Spleen (tissue), 11 donors: ENCODE results near the gene CZIB. TPM values are rescaled to one million over a fixed set of nuclear protein-coding genes. Genes with fewer than 3 reads are reported as not detected.

Experiments used
- DNase-seq: peaks from one replicate; pipeline ENCODE4 v3.0.0-alpha.2; 2020
- H3K27ac ChIP-seq, 8 donors: fragments of 200-600 bp; sonication (generic) in 7 of 8; 1 replicate in 4 of 8; 2 replicates in 4 of 8; pipeline versions ENCODE4 v1.5.0 to v1.8.0; 2016 to 2021; ENCODE audit warnings: inconsistent platforms in 4 of 8, mild to moderate bottlenecking in 4 of 8, moderate library complexity in 1 of 8
- H3K27me3 ChIP-seq, 7 donors: fragments of 200-600 bp; sonication (generic) in 6 of 7; replicated peaks in 1 of 7; 1 replicate in 4 of 7; 2 replicates in 3 of 7; pipeline versions ENCODE4 v1.5.0 to v1.8.0; 2016 to 2021; ENCODE audit warnings: inconsistent platforms in 3 of 7, mild to moderate bottlenecking in 1 of 7
- H3K36me3 ChIP-seq, 6 donors: fragments of 200-600 bp; sonication (generic) in 5 of 6; 1 replicate in 4 of 6; 2 replicates in 2 of 6; pipeline versions ENCODE4 v1.5.0 to v1.8.0; 2016 to 2021; ENCODE audit warnings: inconsistent platforms in 2 of 6
- H3K4me1 ChIP-seq, 6 donors: fragments of 200-600 bp; sonication (generic) in 5 of 6; 1 replicate in 3 of 6; 2 replicates in 3 of 6; pipeline versions ENCODE4 v1.5.0 to v1.8.0; 2016 to 2021; ENCODE audit warnings: inconsistent platforms in 3 of 6
- H3K4me3 ChIP-seq, 8 donors: fragments of 200-600 bp; sonication (generic) in 7 of 8; 1 replicate in 4 of 8; 2 replicates in 4 of 8; pipeline versions ENCODE4 v1.5.0 to v1.8.0; 2016 to 2021; ENCODE audit warnings: inconsistent platforms in 4 of 8, mild to moderate bottlenecking in 4 of 8, moderate library complexity in 2 of 8
- H3K9me3 ChIP-seq, 8 donors: fragments of 200-600 bp; sonication (generic) in 7 of 8; 1 replicate in 4 of 8; 2 replicates in 4 of 8; pipeline versions ENCODE4 v1.5.0 to v1.8.0; 2016 to 2021; ENCODE audit warnings: inconsistent platforms in 4 of 8
- CTCF ChIP-seq, 11 experiments: fragments of 200-600 bp in 7 of 11; fragments of 450-650 bp in 4 of 11; sonication (generic) in 4 of 11; IDR thresholded peaks in 8 of 11; conservative IDR thresholded peaks in 3 of 11; 1 replicate in 7 of 11; 2 replicates in 4 of 11; pipeline versions ENCODE4 v1.4.0 to v1.8.0; 2016 to 2021; ENCODE audit warnings: antibody characterized with exemption in 11 of 11, inconsistent platforms in 4 of 11, mild to moderate bottlenecking in 1 of 11
- POLR2A ChIP-seq, 3 donors: fragments of 450-650 bp; IDR thresholded peaks; one replicate each; pipeline ENCODE4 v1.5.1; 2017; ENCODE audit warnings: antibody characterized with exemption in 3 of 3, mild to moderate bottlenecking in 1 of 3
- POLR2AphosphoS5 ChIP-seq, 3 donors: sonication (generic); formaldehyde crosslinking; IDR thresholded peaks; one replicate each; pipeline ENCODE4 v1.5.1; 2017; ENCODE audit warnings: antibody characterized with exemption in 3 of 3
- WGBS, 5 donors: extraction: QIAGEN DNeasy Blood & Tissue Kit in 3 of 5; methylation state at CpG; one replicate each; pipeline versions ENCODE4 v1.1.5 to v1.1.7; 2013 to 2018; 5-methylcytosine and 5-hydroxymethylcytosine counted together
- intact Hi-C: fragments of 100-400 bp; cut with DNase I; formaldehyde crosslinking; loops from one replicate; pipeline ENCODE4 v1.15.0; 2023; ENCODE audit warnings: low total_unique reads
- polyA plus RNA-seq, 3 donors: library from polyadenylated mRNA; stranded (reverse); fragments of 200-250 nt; gene quantifications; one replicate each; pipeline ENCODE4 v1.2.1, GENCODE V29; 2013
- total RNA-seq, 7 donors: library from RNA; depleted of rRNA in 3 of 7; stranded (reverse); fragments of >200 nt in 3 of 7; fragmentation: NEBNext Ultra II Directional in 4 of 7; extraction: Animal tissue kit (Norgen Biotek cat#: 25700) in 4 of 7; gene quantifications; one replicate each; pipeline versions ENCODE4 v1.1.0 to v1.2.1, GENCODE V29; 2016 to 2021
- donor health status: healthy with polysubstance abuse.
- donor health status: DM: no; HTN: no; CAD: no; lungs with moderate emphysema.
- donor health status: DM: no; HTN: no; CAD: no.
- donor health status: Bipolar disorder and iron deficiency.
- donor health status: healthy.
- donor health status: DM: no; HTN: no; CAD: no.
- donor health status: DM: yes; HTN: yes; CAD: no.

The CZIB gene
- total and polyA plus RNA-seq, 10 donors: 35.3 to 71.8 (median 47.7) TPM

GRCh38 chr1:53238197-53239155 lies 18.0 kb upstream of the CZIB start, which contains the start of gene MAGOH:
Gene MAGOH (minus strand): TSS chr1:53238518. CDS start chr1:53238448, 70 bp downstream.
- intact Hi-C loops: no loop called here
- no peaks in the 10 kb centered on the region for H3K27me3 ChIP-seq
- peaks cover 19 to 34% (median 32%) of the 10 kb centered on the region in 6 donors for H3K4me1 ChIP-seq
- TF ChIP-seq POLR2A (IDR thresholded peaks at IDR 0.05): peak; percentile 42 to 72 (median 46)
- peak in 1 of 11 experiments; percentile 35 for TF ChIP-seq CTCF (IDR thresholded peaks at IDR 0.05 in 8 of 11, conservative IDR thresholded peaks at IDR 0.05 in 3 of 11)
- TF ChIP-seq POLR2AphosphoS5 (IDR thresholded peaks at IDR 0.05): peak; percentile 98 to 99 (median 98)
- WGBS, 5 donors: 4 to 17% (median 7%) methylated on average over 39 to 64 of the region's 64 CpGs
- peak; percentile 99 for DNase-seq
- peak within 1 kb of the TSS; percentile 71 to 100 (median 97) for H3K4me3 ChIP-seq
- H3K9me3 ChIP-seq: no peaks in the 10 kb centered on the region
- peaks cover 3 to 29% (median 26%) of the 10 kb centered on the region in 6 donors for H3K36me3 ChIP-seq
- H3K27ac ChIP-seq: peak within 1 kb of the TSS; percentile 39 to 91 (median 85)

- intact Hi-C loops: no loop called here
- no peak for DNase-seq
- peaks cover 19 to 34% (median 32%) of the 10 kb centered on the region in 6 donors for H3K4me1 ChIP-seq
- H3K27me3 ChIP-seq: no peaks in the 10 kb centered on the region
- H3K27ac ChIP-seq: peak overlapping the region in 6 of 8 donors; percentile 74 to 91 (median 88)
- WGBS, 5 donors: 26 to 45% (median 40%) methylated on average over 7 to 8 of the region's 8 CpGs
- no peak for TF ChIP-seq POLR2AphosphoS5 (IDR thresholded peaks at IDR 0.05)
- no peak for TF ChIP-seq CTCF (IDR thresholded peaks at IDR 0.05 in 8 of 11, conservative IDR thresholded peaks at IDR 0.05 in 3 of 11)
- no peak for TF ChIP-seq POLR2A (IDR thresholded peaks at IDR 0.05)
- peaks cover 5 to 38% (median 34%) of the 10 kb centered on the region in 6 donors for H3K36me3 ChIP-seq
- H3K4me3 ChIP-seq: peak overlapping the region; percentile 71 to 100 (median 97)
- no peaks in the 10 kb centered on the region for H3K9me3 ChIP-seq
Measured at GRCh38 chr1:53237638-53238037, 17.2 kb upstream of the CZIB start.

GRCh38 chr1:53220962-53221286 lies 490 bp upstream of the CZIB start:
- DNase-seq: no peak
- WGBS, 5 donors: 54 to 70% (median 58%) methylated on average over 3 of the region's 3 CpGs
- intact Hi-C loops: no loop called here
- TF ChIP-seq CTCF (IDR thresholded peaks at IDR 0.05 in 8 of 11, conservative IDR thresholded peaks at IDR 0.05 in 3 of 11) (no peak), POLR2A (IDR thresholded peaks at IDR 0.05) (no peak), POLR2AphosphoS5 (IDR thresholded peaks at IDR 0.05) (no peak)
- Histone ChIP-seq H3K9me3 (no peaks in the 10 kb centered on the region), H3K4me1 (peaks cover 6 to 42% (median 19%) of the 10 kb centered on the region in 6 donors), H3K27ac (peak overlapping the region; percentile 96 to 98 (median 97)), H3K4me3 (peak overlapping the region; percentile 62 to 79 (median 72)), H3K27me3 (no peaks in the 10 kb centered on the region), H3K36me3 (peaks cover 0 to 35% (median 13%) of the 10 kb centered on the region in 6 donors)

- H3K36me3 ChIP-seq: peaks cover 0 to 41% (median 20%) of the 10 kb centered on the region in 6 donors
- peaks cover 6 to 44% (median 19%) of the 10 kb centered on the region in 6 donors for H3K4me1 ChIP-seq
- peak overlapping the region; percentile 62 to 79 (median 72) for H3K4me3 ChIP-seq
- TF ChIP-seq POLR2A (IDR thresholded peaks at IDR 0.05): no peak
- TF ChIP-seq CTCF (IDR thresholded peaks at IDR 0.05 in 8 of 11, conservative IDR thresholded peaks at IDR 0.05 in 3 of 11): no peak
- no peak for TF ChIP-seq POLR2AphosphoS5 (IDR thresholded peaks at IDR 0.05)
- H3K9me3 ChIP-seq: no peaks in the 10 kb centered on the region
- DNase-seq: no peak
- intact Hi-C loops: no loop called here
- 32 to 38% (median 36%) methylated on average over 8 of the region's 8 CpGs for WGBS, 5 donors
- no peaks in the 10 kb centered on the region for H3K27me3 ChIP-seq
- peak overlapping the region; percentile 96 to 98 (median 97) for H3K27ac ChIP-seq
Measured at GRCh38 chr1:53219711-53220110, 723 bp downstream of the CZIB start.
